ENCODE results near the gene GLT1D1.
"Not testable (repeated sequence)": the region's sequence is repeated elsewhere in the genome, so short reads cannot be mapped to it uniquely, and the experiment has no call there.

Gene GLT1D1

DNA sequence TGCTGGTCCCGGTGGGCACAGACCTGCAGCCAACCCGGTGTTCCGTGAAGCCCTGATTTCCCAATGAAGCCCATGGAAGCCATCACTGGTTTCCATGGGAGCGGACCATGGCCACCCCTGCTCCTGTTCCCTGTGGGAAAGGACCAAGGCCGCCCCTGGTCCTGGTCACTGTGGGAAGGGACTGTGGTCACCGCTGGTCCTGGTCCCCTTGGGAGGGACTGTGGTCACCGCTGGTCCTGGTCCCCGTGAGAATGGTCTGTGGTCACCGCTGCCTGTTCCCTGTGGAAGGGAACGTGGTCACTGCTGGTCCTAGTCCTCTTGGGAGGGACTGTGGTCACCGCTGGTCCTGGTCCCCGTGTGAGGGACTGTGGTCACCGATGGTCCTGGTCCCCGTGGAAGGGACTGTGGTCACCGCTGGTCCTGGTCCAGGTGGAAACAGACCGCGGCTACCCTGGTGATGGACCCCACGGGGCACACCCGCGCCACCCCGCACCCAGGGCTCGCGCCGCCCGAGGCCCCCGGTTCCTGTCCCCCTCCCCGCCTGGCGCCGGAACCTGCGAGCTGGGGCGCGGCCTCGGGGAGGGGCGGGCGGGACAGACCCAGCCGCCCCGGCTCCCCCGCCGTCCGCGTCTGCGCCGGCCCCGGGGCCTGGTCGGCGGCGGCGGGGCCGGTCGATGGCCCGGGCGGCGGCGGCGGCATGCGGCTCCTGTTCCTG is at the start of gene GLT1D1:
Gene GLT1D1, plus strand, starts transcription at position 594 of the 715 bp plus-strand sequence. Its CDS starts 104 bp downstream, at position 698.
- no peak for DNase-seq

- DNase-seq, result no peak
Observed at GRCh38 chr12:128803788-128804187, 49.5 kb upstream of the GLT1D1 start.

DNA sequence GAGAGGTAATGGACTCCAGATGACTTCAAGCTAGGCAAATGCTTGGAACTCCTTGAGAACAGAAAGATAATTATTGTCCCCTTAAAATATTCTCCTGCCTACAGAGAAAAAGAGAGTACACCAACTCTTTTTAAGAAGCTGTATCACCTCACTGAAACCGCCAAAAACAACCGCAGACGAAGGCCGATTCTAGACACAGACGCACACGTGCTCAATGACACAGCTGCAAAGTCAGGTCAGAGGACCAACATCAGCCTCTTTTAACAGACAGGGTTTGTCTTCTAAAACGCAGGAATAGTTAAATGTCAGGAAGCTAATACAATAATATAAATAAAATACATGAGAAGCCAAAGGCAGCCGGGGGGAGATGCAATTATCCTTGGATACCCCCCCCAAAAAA is 48.5 kb upstream of the GLT1D1 start:
- no peak for DNase-seq

- not testable (repeated sequence) for DNase-seq
Observed at GRCh38 chr12:128805406-128805805, 47.9 kb upstream of the GLT1D1 start.

- DNase-seq, result no peak
Observed at GRCh38 chr12:128806573-128806972, 46.7 kb upstream of the GLT1D1 start.

GRCh38 chr12:128807161-128807724 is 46.0 kb upstream of the GLT1D1 start:
- DNase-seq, result no peak

DNA sequence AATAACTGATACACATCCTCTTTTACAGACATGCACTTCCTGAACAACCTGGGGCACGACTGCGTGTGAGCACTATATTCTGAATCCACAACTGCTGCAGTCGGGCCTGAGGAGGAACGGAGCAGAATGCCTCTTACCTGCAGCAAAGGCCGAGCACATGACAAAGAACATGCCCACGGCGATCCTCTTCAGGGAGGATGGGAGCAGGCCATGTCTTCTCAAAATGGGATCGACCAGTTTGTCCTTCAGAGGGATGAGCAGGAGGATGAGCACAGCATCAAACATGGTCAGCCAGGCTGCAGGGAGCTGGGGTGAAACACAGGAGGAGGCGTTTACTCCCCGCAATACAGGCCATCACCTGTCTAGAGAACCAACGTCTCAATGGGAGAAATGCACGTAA is 44.6 kb upstream of the GLT1D1 start:
- no peak for DNase-seq

DNA sequence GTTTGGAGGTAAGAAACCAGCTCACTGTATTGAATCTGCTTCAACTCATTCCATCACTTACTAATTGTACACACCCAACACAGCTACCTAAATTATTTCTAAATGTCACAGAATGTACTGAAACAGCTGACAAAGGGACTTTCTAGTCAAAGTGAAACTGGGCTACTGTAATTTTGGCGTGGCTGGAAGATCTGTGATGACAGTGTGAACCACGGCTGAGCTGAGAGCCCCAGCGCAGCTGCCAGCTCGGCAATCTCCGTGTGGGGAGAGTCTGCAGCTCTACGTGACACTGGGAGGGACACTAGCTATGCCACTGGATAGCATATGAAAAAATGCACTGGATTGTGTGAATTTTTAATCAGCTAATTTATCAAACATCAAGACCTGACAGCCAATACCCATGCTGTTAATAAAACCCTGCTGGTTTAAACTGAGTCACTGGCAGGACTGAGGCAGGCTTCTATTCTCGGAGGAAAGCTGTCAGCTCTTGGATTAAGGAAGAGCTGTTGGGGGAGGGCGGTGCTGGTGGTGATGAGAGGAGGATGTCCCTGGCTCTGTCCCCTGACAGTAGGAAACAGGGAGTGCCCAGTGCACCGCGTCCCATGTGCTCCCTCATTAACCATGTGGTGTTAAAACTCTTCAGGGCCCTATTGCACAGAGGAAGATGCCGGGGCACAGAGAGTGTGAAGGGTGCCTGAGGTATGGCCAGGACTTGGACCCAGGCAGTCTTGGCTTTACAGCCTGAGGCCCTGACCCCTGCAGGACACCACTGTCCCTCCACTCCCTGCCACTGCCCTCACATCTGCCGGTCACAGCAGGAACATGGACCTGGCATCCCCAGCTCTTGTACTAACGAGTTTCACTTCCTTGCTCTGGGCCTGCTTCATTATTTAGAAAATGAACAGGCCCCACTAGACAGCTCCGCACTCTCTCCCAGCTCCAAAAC is 42.8 kb upstream of the GLT1D1 start:
- DNase-seq, result peak in 1 of 2 experiments; percentile 35

GRCh38 chr12:128811806-128812205 is 41.5 kb upstream of the GLT1D1 start:
- DNase-seq, result no peak

GRCh38 chr12:128813392-128813791 is 39.9 kb upstream of the GLT1D1 start:
- DNase-seq, result no peak

DNA sequence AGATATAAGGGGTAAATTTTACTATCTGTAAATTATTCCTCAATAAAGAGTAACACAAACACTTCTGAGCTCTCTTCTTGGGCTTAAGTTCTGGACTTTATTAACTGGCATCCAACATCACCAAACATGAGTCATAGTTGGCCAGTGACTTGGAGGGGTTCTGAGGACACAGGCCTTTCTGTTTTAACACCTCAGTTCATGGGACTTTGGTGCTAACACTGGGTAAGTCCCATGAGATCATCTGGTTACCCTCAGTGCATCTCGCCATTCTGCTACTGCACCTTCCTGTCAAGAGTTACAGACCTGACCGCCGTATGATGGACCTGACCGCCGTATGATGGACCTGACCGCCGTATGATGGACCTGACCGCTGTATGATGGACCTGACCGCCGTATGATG is 39.4 kb upstream of the GLT1D1 start:
- DNase-seq, result no peak

DNA sequence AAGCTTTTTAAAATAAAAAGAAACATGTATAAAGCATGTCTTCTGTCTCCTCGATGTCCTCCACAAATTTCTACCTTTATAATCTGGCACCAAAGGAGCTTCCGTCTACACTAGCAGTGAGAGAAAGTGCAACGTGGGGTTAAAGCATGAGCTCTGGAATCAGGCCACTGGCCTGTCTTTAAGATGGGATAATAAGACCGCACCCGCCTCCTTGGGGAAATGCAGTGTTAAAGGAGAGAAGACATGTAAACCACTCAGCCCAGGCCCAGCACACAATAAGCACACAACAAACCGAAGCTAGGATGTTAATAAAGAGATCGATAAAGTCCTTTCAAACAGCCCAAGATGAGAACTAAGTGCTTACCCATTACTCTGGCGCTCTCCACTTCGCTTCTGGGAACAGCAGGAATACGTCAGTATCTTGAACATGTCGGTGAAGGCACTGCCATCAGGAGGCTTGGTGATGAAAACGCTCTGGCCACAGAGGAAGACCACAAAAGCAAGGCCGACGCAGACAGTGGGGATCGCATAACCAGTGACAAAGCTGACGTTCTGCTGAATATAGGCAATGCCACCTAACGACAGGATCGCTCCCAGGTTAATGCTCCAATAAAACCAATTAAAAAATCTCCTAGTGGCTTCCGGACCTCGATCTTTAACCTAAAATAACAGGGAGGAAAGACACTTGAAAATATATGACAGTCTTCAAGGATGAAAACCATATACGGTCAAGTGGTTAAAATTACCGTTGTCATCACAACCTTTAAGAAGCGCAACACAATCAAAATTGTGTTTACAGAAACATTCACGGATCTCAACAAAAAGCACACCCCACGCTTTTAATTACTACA is 38.6 kb upstream of the GLT1D1 start:
- DNase-seq, result no peak

- DNase-seq, result no peak
Observed at GRCh38 chr12:128815779-128816642, 37.3 kb upstream of the GLT1D1 start.

GRCh38 chr12:128816643-128816920 is 36.7 kb upstream of the GLT1D1 start:
- no peak for DNase-seq

DNA sequence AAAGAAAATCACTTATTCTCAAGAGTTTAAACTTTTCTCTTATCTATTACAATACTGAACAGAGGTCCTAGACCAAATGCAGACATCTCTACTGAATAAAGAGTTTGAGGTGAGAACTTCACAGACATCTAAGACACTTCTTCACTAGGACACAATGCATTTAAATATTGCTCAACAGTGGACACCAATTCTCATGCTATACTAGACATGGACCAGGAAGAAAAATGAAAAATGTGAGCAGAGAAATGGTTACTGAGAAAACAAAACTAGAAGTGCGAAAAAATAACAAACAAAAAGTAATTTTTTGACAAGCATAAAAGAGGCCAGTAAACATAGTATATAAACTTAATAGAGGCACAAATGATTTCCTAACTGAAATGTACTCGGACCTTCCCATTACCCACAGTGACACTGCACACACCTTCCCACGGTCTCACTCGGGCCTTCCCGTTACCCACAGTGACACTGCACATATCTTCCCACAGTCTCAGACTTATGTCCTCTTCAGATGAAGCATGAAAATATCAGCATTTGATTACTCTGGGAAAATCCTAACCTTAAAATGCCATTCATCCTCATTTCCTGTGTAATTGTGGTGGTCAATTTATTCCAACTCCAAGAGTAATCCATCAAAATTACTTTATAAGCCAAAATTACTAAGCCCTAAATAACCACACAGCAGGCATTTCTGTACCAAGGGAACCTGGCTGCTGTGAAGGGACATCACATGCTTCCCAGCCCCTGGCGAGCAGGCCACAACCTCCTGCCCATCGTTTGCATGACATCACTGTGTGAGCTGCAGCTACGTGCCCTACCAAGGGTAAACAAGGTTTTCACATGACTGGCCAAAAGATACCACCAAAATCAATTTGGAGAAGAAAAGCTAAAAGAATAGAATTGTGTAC is 35.9 kb upstream of the GLT1D1 start:
- DNase-seq, result peak in 1 of 2 experiments; percentile 22

DNA sequence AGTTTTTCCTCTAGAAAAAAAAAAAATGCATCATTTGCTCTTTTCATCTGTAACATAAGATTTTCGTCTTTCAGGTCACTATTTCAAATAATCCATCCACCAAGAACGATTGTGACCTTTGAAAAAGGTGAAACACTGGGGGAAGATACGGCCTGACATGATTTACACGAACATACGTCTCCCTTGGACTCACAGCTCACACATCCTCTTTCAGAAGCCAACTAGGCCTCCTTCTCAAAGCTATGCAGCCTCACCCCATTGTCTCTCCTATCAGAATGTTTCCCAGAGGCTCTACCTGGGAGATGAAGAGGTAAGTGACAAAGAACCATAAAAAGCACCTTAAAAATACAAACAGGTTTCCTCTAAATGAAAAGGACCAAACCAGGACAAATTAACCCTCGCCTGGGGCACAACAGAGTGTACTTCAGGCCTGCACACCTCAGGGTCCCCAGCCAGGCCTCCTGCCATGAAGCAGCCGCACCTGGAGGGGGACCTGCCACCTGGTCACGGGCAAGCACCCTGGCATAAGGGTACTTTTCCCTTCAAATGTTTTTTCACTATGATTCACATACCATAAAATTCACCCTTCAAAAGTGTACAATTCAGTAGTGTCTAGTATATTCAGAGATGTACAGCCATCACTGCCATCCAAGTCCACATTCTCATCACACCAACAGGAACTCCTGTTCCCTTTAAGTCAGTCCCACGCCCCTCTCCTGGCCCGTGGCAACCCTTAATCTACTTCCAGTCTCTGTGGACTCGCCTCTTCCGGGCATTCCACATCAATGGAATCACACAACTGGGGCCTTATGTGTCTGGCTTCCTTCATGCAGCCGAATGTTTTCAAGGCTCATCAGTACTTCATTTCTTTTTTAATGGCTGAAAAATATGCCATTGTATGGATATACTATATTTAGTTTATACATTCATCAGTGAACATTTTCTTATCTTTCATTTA is 34.9 kb upstream of the GLT1D1 start:
- DNase-seq, result no peak

- no peak for DNase-seq
Observed at GRCh38 chr12:128819293-128820144, 33.8 kb upstream of the GLT1D1 start.

DNA sequence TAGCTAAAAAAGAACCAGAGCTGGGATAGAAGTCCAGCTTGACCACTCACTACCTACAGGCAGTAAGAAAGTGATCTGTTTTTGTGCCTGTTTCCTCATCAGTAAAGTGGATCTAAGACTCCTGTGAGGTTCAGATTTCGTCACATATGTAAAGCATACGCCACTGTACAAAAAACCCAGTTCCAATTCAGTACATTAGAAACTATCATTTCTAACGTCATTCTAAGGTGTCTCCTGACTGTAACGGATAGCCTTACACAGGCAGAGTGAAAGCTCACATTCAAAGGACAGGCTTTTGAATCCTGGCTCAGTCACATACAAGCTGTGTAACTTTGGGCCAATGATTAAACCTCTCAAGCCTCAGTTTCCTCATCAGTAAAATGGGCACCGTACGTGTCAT is 33.0 kb upstream of the GLT1D1 start:
- no peak for DNase-seq
